Neural crest cell (in vitro differentiated cells): Measurements from ENCODE around the gene SYCE1. TPM values are rescaled to one million over a fixed set of nuclear protein-coding genes. Genes with fewer than 3 reads are reported as not detected.
"Not testable (repeated sequence)": the region's sequence is repeated elsewhere in the genome, so short reads cannot be mapped to it uniquely, and the experiment has no call there.

ENCODE experiments used
- DNase-seq: peaks from one replicate; pipeline ENCODE4 v3.0.0; 2021; ENCODE audit warnings: low read depth, mixed read lengths, low spot score
- H3K27ac Mint-ChIP-seq: one replicate; pipeline ENCODE4 v1.8.0; 2021; ENCODE audit warnings: mild to moderate bottlenecking, mixed read lengths; ENCODE audit not compliant: unreplicated experiment
- H3K27me3 Mint-ChIP-seq: 2 replicates; pipeline ENCODE4 v1.8.0; 2021; ENCODE audit warnings: low read depth, mild to moderate bottlenecking, mixed read lengths
- H3K36me3 Mint-ChIP-seq: 2 replicates; pipeline ENCODE4 v1.8.0; 2021; ENCODE audit warnings: low read depth, mild to moderate bottlenecking, mixed read lengths
- H3K4me1 Mint-ChIP-seq: 2 replicates; pipeline ENCODE4 v1.8.0; 2021; ENCODE audit warnings: mixed read lengths
- H3K4me3 Mint-ChIP-seq: one replicate; pipeline ENCODE4 v1.8.0; 2021; ENCODE audit warnings: mild to moderate bottlenecking, mixed read lengths
- H3K9me3 Mint-ChIP-seq: 2 replicates; pipeline ENCODE4 v1.8.0; 2021; ENCODE audit warnings: mixed read lengths
- CTCF ChIP-seq: fragments of 200-600 bp; sonication (generic); conservative IDR thresholded peaks from 2 replicates; pipeline ENCODE4 v1.5.0; 2021; ENCODE audit warnings: antibody characterized with exemption, mild to moderate bottlenecking
- total RNA-seq: library from RNA; stranded (reverse); gene quantifications from 2 replicates; pipeline ENCODE4 v1.2.1, GENCODE V29; 2021

The SYCE1 gene
- total RNA-seq, 1 donor from 2014 or later = not detected

DNA sequence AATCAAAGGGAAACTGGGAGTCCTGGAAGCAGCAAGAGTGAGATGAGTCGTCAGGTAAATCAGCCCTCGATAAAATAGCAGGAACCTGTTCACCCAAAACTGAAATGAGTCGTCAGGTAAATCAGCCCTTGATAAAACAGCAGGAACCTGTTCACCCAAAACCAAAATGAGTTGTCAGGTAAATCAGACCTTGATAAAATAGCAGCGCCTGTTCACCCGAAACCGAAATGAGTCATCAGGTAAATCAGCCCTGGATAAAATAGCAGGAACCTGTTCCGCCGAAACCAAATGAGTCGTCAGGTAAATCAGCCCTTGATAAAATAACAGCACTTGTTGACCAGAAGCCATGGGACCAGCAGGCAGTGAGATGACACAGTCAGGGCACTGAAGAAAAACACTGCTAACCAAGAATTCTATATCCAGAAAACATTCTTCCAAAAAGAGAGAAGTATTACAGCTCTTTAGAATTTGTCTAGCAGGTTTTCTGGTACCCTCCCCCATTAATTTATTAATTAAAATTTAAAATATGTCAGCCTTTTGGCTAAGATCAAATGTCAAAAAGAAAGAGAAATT, 41.7 kb downstream of the SYCE1 start:
- Mint-ChIP-seq H3K27me3 (peaks cover 2% of the 10 kb centered on the region), H3K9me3 (peaks cover 8% of the 10 kb centered on the region), H3K36me3 (no peaks in the 10 kb centered on the region), H3K4me3 (no peak overlapping the region), H3K27ac (no peak overlapping the region), H3K4me1 (no peaks in the 10 kb centered on the region)
- TF ChIP-seq CTCF = no peak
- no peak for DNase-seq

- H3K36me3 Mint-ChIP-seq = no peaks in the 10 kb centered on the region
- DNase-seq = no peak
- no peak overlapping the region for H3K4me3 Mint-ChIP-seq
- peaks cover 11% of the 10 kb centered on the region for H3K27me3 Mint-ChIP-seq
- no peak overlapping the region for H3K27ac Mint-ChIP-seq
- peaks cover 17% of the 10 kb centered on the region for H3K9me3 Mint-ChIP-seq
- peak; percentile 46 for TF ChIP-seq CTCF
- H3K4me1 Mint-ChIP-seq = no peaks in the 10 kb centered on the region
Observed at GRCh38 chr10:133520193-133520738, 45.1 kb downstream of the SYCE1 start.

- Mint-ChIP-seq H3K9me3 (peaks cover 22% of the 10 kb centered on the region), H3K27me3 (peaks cover 16% of the 10 kb centered on the region)
- H3K4me3 Mint-ChIP-seq, H3K36me3 Mint-ChIP-seq, H3K4me1 Mint-ChIP-seq, DNase-seq, H3K27ac Mint-ChIP-seq: not testable (repeated sequence)
Observed at GRCh38 chr10:133518517-133518916, 46.9 kb downstream of the SYCE1 start.

- Mint-ChIP-seq H3K4me3 (no peak overlapping the region), H3K36me3 (no peaks in the 10 kb centered on the region), H3K27me3 (peaks cover 28% of the 10 kb centered on the region), H3K9me3 (peaks cover 20% of the 10 kb centered on the region), H3K27ac (no peak overlapping the region), H3K4me1 (no peaks in the 10 kb centered on the region)
- no peak for DNase-seq
- no peak for TF ChIP-seq CTCF
Observed at GRCh38 chr10:133516057-133516456, 49.3 kb downstream of the SYCE1 start.

- no peak for DNase-seq
- Mint-ChIP-seq H3K27me3 (peaks cover 28% of the 10 kb centered on the region), H3K36me3 (no peaks in the 10 kb centered on the region), H3K4me1 (no peaks in the 10 kb centered on the region), H3K4me3 (no peak overlapping the region), H3K9me3 (peaks cover 17% of the 10 kb centered on the region), H3K27ac (no peak overlapping the region)
- TF ChIP-seq CTCF = no peak
Observed at GRCh38 chr10:133515471-133515870, 49.9 kb downstream of the SYCE1 start.

DNA sequence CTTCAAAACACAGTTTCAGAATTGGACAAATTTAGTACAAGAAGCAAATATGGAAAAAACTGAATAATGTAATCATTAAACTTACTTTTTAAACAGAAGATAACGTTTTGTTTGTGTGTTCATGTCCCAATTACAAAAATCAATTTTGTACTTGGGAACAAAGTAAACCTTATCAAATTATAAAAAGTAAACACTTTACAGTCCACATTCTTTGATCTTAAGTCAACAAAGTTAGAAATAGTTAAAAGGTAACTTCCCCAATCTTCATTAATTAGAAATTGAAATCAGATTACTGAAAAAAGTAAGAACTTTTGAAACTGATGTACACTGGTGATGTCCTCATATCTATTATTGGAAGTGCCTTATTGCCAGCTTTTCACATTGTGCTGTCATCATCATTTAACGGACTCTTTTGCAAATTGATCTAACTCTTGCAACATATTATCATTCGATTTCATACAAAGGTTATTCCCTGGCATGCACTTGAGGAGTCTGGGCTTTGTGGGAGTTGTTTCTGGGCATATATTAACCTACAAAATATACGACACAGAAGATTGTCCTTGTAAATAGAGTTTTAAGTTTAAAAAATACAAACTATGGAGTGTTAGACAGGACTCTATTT, 53.4 kb downstream of the SYCE1 start:
- Mint-ChIP-seq H3K9me3 (peaks cover 16% of the 10 kb centered on the region), H3K36me3 (no peaks in the 10 kb centered on the region), H3K27me3 (peaks cover 20% of the 10 kb centered on the region), H3K4me1 (no peaks in the 10 kb centered on the region), H3K4me3 (no peak overlapping the region), H3K27ac (no peak overlapping the region)
- TF ChIP-seq CTCF = no peak
- no peak for DNase-seq
